K562 (cell line): Measurements from ENCODE around the gene ATP9B. TPM values are rescaled to one million over a fixed set of nuclear protein-coding genes. Genes with fewer than 3 reads are reported as not detected.
A peak's percentile ranks its signal among the peaks of the same experiment; 100 is the strongest.

ENCODE experiments used
- ATAC-seq: fragments of 200-7000 bp; cut with Tn5 transposase; 3 replicates; pipeline ENCODE4 v1.9.1; 2020; ENCODE audit warnings: moderate library complexity
- BruUV-seq: library from RNA; stranded (reverse); fragments of 400-500 nt; replicated peaks from 2 replicates; lab custom pipeline; 2021; lab: Mats Ljungman, UMichigan
- CTCF ChIA-PET: fragments of 300-600 bp; formaldehyde crosslinking; extraction: SDS; loops from one replicate; lab custom pipeline; 2021; ENCODE audit warnings: low intra/inter-chr PET ratio; lab: Yijun Ruan, JAX
- POLR2A ChIA-PET: fragments of 300-600, 350-650 bp; sonication (Branson Sonifier 250); formaldehyde crosslinking; extraction: SDS; loops from one replicate; lab custom pipeline; 2021; ENCODE audit warnings: antibody characterized with exemption, inconsistent platforms; lab: Yijun Ruan, JAX
- DNase-seq, 4 experiments: peaks; one replicate each; pipeline versions ENCODE4 v3.0.0 to v3.0.0-alpha.2; 2011 to 2018; ENCODE audit warnings: low spot score in 3 of 4, mixed read lengths in 3 of 4; ENCODE audit errors: extremely low read depth in 1 of 4
- FAIRE-seq: peaks from 2 replicates; lab custom pipeline; 2011; peaks lifted over from hg19 to GRCh38; lab: Jason Lieb, UNC
- H2AFZ ChIP-seq: 2 replicates; pipeline ENCODE4 v1.6.0; 2011; ENCODE audit warnings: low read depth, low read length, control low read depth, inconsistent platforms
- H3K27ac ChIP-seq: fragments of 200-600 bp; 3 replicates; pipeline ENCODE4 v1.8.0; 2011; ENCODE audit warnings: low read depth, mild to moderate bottlenecking, control low read depth, inconsistent platforms, low read length, moderate library complexity, mixed read lengths; ENCODE audit errors: extremely low read depth
- H3K27me3 ChIP-seq, 2 experiments: fragments of 300-600 bp in 1 of 2; 2 replicates in 1 of 2; 3 replicates in 1 of 2; pipeline versions ENCODE4 v1.6.0 to v1.8.0; 2011; ENCODE audit warnings: inconsistent platforms in 2 of 2, low read length in 2 of 2, mild to moderate bottlenecking in 1 of 2, mixed read lengths in 1 of 2, moderate library complexity in 1 of 2; ENCODE audit not compliant: control insufficient read depth in 2 of 2, insufficient read depth in 2 of 2
- H3K36me3 ChIP-seq: fragments of 300-600 bp; 3 replicates; pipeline ENCODE4 v1.8.0; 2011; ENCODE audit warnings: mild to moderate bottlenecking, low read length, inconsistent platforms; ENCODE audit not compliant: control insufficient read depth, insufficient read depth
- H3K4me1 ChIP-seq, 2 experiments: fragments of 200-600 bp in 1 of 2; replicated peaks in 1 of 2; 2 replicates in 1 of 2; 3 replicates in 1 of 2; pipeline versions ENCODE4 v1.5.1 to v1.8.0; 2011; ENCODE audit warnings: inconsistent platforms in 2 of 2, low read length in 2 of 2, mild to moderate bottlenecking in 1 of 2, mixed read lengths in 1 of 2, moderate library complexity in 1 of 2; ENCODE audit not compliant: control insufficient read depth in 2 of 2, insufficient read depth in 2 of 2
- H3K4me2 ChIP-seq: 2 replicates; pipeline ENCODE4 v1.6.1; 2011; ENCODE audit warnings: low read length, control low read depth, inconsistent platforms, mixed read lengths; ENCODE audit not compliant: insufficient read depth
- H3K4me3 ChIP-seq: fragments of 200-600 bp; sonication (generic), shearing (Covaris generic); 2 replicates; pipeline ENCODE4 v1.5.1; 2016; ENCODE audit warnings: control low read depth, inconsistent platforms
- H3K79me2 ChIP-seq: fragments of 200-600 bp; 3 replicates; pipeline ENCODE4 v1.8.0; 2011; ENCODE audit warnings: low read length, inconsistent platforms; ENCODE audit not compliant: control insufficient read depth, insufficient read depth
- H3K9ac ChIP-seq, 2 experiments: 2 replicates each; pipeline versions ENCODE4 v1.6.0 to v1.6.1; 2011; ENCODE audit warnings: low read depth in 2 of 2, low read length in 2 of 2, control low read depth in 1 of 2, inconsistent platforms in 1 of 2, mild to moderate bottlenecking in 1 of 2, mixed read lengths in 1 of 2; ENCODE audit not compliant: insufficient read depth in 1 of 2
- H3K9me1 ChIP-seq: one replicate; pipeline ENCODE4 v1.6.0; 2011; ENCODE audit warnings: inconsistent platforms, mild to moderate bottlenecking, low read length, moderate library complexity; ENCODE audit not compliant: control insufficient read depth, insufficient read depth
- H3K9me3 ChIP-seq: replicated peaks from 2 replicates; pipeline ENCODE4 v1.5.1; 2011; ENCODE audit warnings: low read depth, low read length, inconsistent platforms; ENCODE audit not compliant: control insufficient read depth, insufficient read depth
- H4K20me1 ChIP-seq: replicated peaks from 2 replicates; pipeline ENCODE4 v1.6.1; 2011; ENCODE audit warnings: low read length, inconsistent platforms, mixed read lengths; ENCODE audit not compliant: control insufficient read depth, insufficient read depth
- ARID3A ChIP-seq: IDR thresholded peaks from 2 replicates; pipeline ENCODE4 v1.6.1; 2012; ENCODE audit warnings: low read depth, low read length, improper control_type of control experiment, borderline replicate concordance
- GATAD2A ChIP-seq: fragments of 450-650 bp; IDR thresholded peaks from 2 replicates; pipeline ENCODE4 v1.6.1; 2017
- NFIC ChIP-seq: fragments of 450-650 bp; IDR thresholded peaks from 2 replicates; pipeline ENCODE4 v1.6.1; 2017; ENCODE audit warnings: mild to moderate bottlenecking, inconsistent platforms
- PML ChIP-seq: IDR thresholded peaks from 2 replicates; pipeline ENCODE4 v1.6.1; 2012; ENCODE audit warnings: low read length, inconsistent platforms
- RBM15 ChIP-seq: fragments of 200-400 bp; formaldehyde crosslinking; IDR thresholded peaks from 2 replicates; pipeline ENCODE4 v1.6.1; 2018; ENCODE audit warnings: mild to moderate bottlenecking, low read length, moderate library complexity; ENCODE audit not compliant: insufficient read depth
- ZNF583 ChIP-seq: fragments of 250-450 bp; sonication (Bioruptor Pico); IDR thresholded peaks from 2 replicates; pipeline ENCODE4 v1.4.0; 2020
- WGBS: fragments of 100-300 bp; shearing (Covaris generic); methylation state at CpG from one replicate; pipeline ENCODE4 v1.1.6; 2016; ENCODE audit warnings: low coverage, mixed read lengths; ENCODE audit not compliant: insufficient coverage; ENCODE audit errors: missing lambda C conversion rate; 5-methylcytosine and 5-hydroxymethylcytosine counted together
- in situ Hi-C: fragments of 300-500 bp; cut with MboI; formaldehyde crosslinking; loops from 4 replicates; pipeline ENCODE4 v1.15.0; 2018; ENCODE audit warnings: inconsistent platforms, mixed read lengths
- intact Hi-C: fragments of 100-400 bp; cut with micrococcal nuclease; formaldehyde crosslinking; loops from 2 replicates; pipeline ENCODE4 v1.14.2; 2022
- polyA plus RNA-seq, 8 experiments: library from polyadenylated mRNA; depleted of rRNA in 4 of 8; stranded (reverse) in 5 of 8; unstranded in 3 of 8; fragments of >200 nt; fragmentation: Nextera tagmentation in 2 of 8; fragmentation: Illumina TruSeq in 1 of 8; extraction: Ambion mirVana in 2 of 8; extraction: Trizol in 1 of 8; gene quantifications; 2 replicates each; pipeline versions ENCODE4 v1.2.1 to v1.2.3, GENCODE V29; 2011 to 2014; ENCODE audit warnings: inconsistent platforms in 1 of 8, missing spikeins in 1 of 8
- total RNA-seq, 7 experiments: library from RNA; depleted of rRNA in 6 of 7; stranded (reverse); fragments of >200 nt in 6 of 7; fragmentation: Illumina TruSeq in 2 of 7; extraction: Trizol in 2 of 7; gene quantifications; 2 replicates each; pipeline versions ENCODE4 v1.2.1 to v1.2.3, GENCODE V29; 2011 to 2021; ENCODE audit warnings: low replicate concordance in 1 of 7

The ATP9B gene
- total and polyA plus RNA-seq, 9 of the 15 experiments (the other 6 are each of a cell fraction or from before 2014, with no cell fraction given) = 0.66 to 13.2 (median 7.9) TPM

GRCh38 chr18:79221136-79221535 is 151.9 kb downstream of the ATP9B start:
- no peaks in the 10 kb centered on the region for H3K9me1 ChIP-seq
- no peak overlapping the region for H3K4me3 ChIP-seq
- ATAC-seq (no peak), FAIRE-seq (no peak), DNase-seq (no peak)
- BruUV-seq = no TSS peak
- H3K79me2 ChIP-seq = no peaks in the 10 kb centered on the region
- no peak overlapping the region for H3K27ac ChIP-seq
- no peaks in the 10 kb centered on the region for H3K9me3 ChIP-seq
- intact Hi-C loops (no loop called here), in situ Hi-C loops (no loop called here)
- H3K4me2 ChIP-seq = no peak overlapping the region
- H3K36me3 ChIP-seq = no peaks in the 10 kb centered on the region
- no peaks in the 10 kb centered on the region for H3K27me3 ChIP-seq
- no peak overlapping the region for H2AFZ ChIP-seq
- peaks cover 8 to 11% of the 10 kb centered on the region in 2 experiments; a peak in 3 of 5 replicates for H3K4me1 ChIP-seq
- CTCF ChIA-PET = no interaction called here
- H4K20me1 ChIP-seq = no peaks in the 10 kb centered on the region
- peak; percentile 33; the same call in 1 of the 2 replicates for TF ChIP-seq NFIC
- no peak for TF ChIP-seq PML
- 65% methylated on average over 4 of the region's 5 CpGs for WGBS
- POLR2A ChIA-PET = interaction anchor here (1.3 kb wide), 1 partner anchor 20 kb away, joined by 3 read pairs; no protein-coding TSS in a partner anchor
- no peak overlapping the region for H3K9ac ChIP-seq

- no peaks in the 10 kb centered on the region for H3K79me2 ChIP-seq
- H3K27me3 ChIP-seq = no peaks in the 10 kb centered on the region
- no peak overlapping the region for H2AFZ ChIP-seq
- intact Hi-C loops = no loop called here
- H3K4me1 ChIP-seq = peaks cover 8% of the 10 kb centered on the region in 2 experiments; a peak in 3 of 5 replicates
- POLR2A ChIA-PET = no interaction called here
- 14% methylated on average over 1 of the region's 1 CpG for WGBS
- TF ChIP-seq RBM15 = no peak
- TF ChIP-seq PML = no peak
- no peak for TF ChIP-seq ZNF583 (CRISPR knock-in tag)
- no peak for TF ChIP-seq GATAD2A
- TF ChIP-seq ARID3A = no peak
- TF ChIP-seq, all 486 proteins: peak for 0
- no peak for FAIRE-seq
- Histone ChIP-seq H3K4me3 (no peak overlapping the region), H3K36me3 (no peaks in the 10 kb centered on the region), H3K9me3 (no peaks in the 10 kb centered on the region), H3K9me1 (no peaks in the 10 kb centered on the region), H3K4me2 (no peak overlapping the region), H4K20me1 (no peaks in the 10 kb centered on the region), H3K27ac (no peak overlapping the region), H3K9ac (no peak overlapping the region)
- no TSS peak for BruUV-seq
- no peak for ATAC-seq
- no peak for DNase-seq
- CTCF ChIA-PET = no interaction called here
- in situ Hi-C loops = no loop called here
These were observed 153.6 kb downstream of the ATP9B start for GRCh38 chr18:79222790-79223189.
